GM19324 (cell line): Measurements from ENCODE around the gene RAB19.
"Not testable (repeated sequence)": the region's sequence is repeated elsewhere in the genome, so short reads cannot be mapped to it uniquely, and the experiment has no call there.

Source experiments
- ATAC-seq: cut with Tn5 transposase; IDR thresholded peaks from one replicate; pipeline ENCODE4 v1.9.1; 2021; ENCODE audit warnings: mild to moderate bottlenecking, moderate library complexity; ENCODE audit not compliant: unreplicated experiment, low FRiP score

RAB19 gene

GRCh38 chr7:140448781-140449480, 45.1 kb downstream of the RAB19 start:
- ATAC-seq, result no peak

- ATAC-seq, result no peak
Observed at GRCh38 chr7:140451716-140452115, 47.9 kb downstream of the RAB19 start.

- ATAC-seq, result no peak
Observed at GRCh38 chr7:140453273-140453672, 49.4 kb downstream of the RAB19 start.

GRCh38 chr7:140453785-140454656, 50.2 kb downstream of the RAB19 start:
- not testable (repeated sequence) for ATAC-seq

GRCh38 chr7:140454657-140455015, 50.8 kb downstream of the RAB19 start:
- no peak for ATAC-seq

GRCh38 chr7:140455743-140456142, 51.9 kb downstream of the RAB19 start:
- ATAC-seq, result no peak

GRCh38 chr7:140456551-140457051, 52.7 kb downstream of the RAB19 start:
- ATAC-seq, result no peak

- ATAC-seq, result no peak
Observed at GRCh38 chr7:140458201-140458600, 54.3 kb downstream of the RAB19 start.

- no peak for ATAC-seq
Observed at GRCh38 chr7:140458916-140459315, 55.1 kb downstream of the RAB19 start.

GRCh38 chr7:140463111-140463510, 59.3 kb downstream of the RAB19 start:
- no peak for ATAC-seq

- ATAC-seq, result no peak
Observed at GRCh38 chr7:140475747-140476333, 72.0 kb downstream of the RAB19 start.

GRCh38 chr7:140476698-140477261, 72.9 kb downstream of the RAB19 start:
- no peak for ATAC-seq
